ENCODE data around the gene FRG2B. TPM values are rescaled to one million over a fixed set of nuclear protein-coding genes. Genes with fewer than 3 reads are reported as not detected.
A peak's percentile ranks its signal among the peaks of the same experiment; 100 is the strongest.
"Not testable (repeated sequence)": the region's sequence is repeated elsewhere in the genome, so short reads cannot be mapped to it uniquely, and the experiment has no call there.

FRG2B gene
- total RNA-seq = under 1 TPM in 1 of 3 donors, not detected in 2; 0.30 TPM

DNA sequence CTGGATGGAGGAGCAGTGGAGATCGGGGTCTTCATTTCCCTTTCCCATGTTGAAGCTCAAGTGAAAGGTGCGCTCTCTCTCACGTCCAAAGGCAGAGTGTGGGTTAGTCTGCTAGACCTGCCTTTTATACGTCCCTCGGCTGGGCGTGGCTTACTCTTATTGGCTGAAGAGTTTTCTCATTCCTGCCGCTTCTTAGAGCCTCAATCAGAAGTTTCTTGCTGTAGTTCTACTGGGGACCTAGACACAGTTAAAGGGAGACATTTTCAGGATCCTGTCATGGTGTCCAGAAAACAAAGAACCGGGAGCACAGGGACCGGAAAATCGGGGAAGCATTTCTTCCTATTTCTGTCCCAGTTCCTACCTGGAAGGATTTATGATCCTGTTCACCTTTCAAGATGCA, at the start of gene FRG2B:
Gene FRG2B (minus strand): TSS at position 101 of the 400 bp plus-strand sequence. CDS start 53 bp downstream, at position 48.
- not testable (repeated sequence) for DNase-seq; H3K4me3 Mint-ChIP-seq; H3K27me3 Mint-ChIP-seq (ENCODE audit: low read depth); H3K36me3 Mint-ChIP-seq (ENCODE audit: insufficient read depth); H3K9me3 Mint-ChIP-seq; H3K4me1 Mint-ChIP-seq (ENCODE audit: low read depth); ATAC-seq

- not testable (repeated sequence) for H3K36me3 Mint-ChIP-seq (ENCODE audit: insufficient read depth); H3K9me3 Mint-ChIP-seq; ATAC-seq; H3K4me3 Mint-ChIP-seq; H3K4me1 Mint-ChIP-seq (ENCODE audit: low read depth); DNase-seq
- peaks cover 13% of the 10 kb centered on the region for H3K27me3 Mint-ChIP-seq (ENCODE audit: low read depth)
These were observed 40.9 kb upstream of the FRG2B start for GRCh38 chr10:133667446-133667845.

DNA sequence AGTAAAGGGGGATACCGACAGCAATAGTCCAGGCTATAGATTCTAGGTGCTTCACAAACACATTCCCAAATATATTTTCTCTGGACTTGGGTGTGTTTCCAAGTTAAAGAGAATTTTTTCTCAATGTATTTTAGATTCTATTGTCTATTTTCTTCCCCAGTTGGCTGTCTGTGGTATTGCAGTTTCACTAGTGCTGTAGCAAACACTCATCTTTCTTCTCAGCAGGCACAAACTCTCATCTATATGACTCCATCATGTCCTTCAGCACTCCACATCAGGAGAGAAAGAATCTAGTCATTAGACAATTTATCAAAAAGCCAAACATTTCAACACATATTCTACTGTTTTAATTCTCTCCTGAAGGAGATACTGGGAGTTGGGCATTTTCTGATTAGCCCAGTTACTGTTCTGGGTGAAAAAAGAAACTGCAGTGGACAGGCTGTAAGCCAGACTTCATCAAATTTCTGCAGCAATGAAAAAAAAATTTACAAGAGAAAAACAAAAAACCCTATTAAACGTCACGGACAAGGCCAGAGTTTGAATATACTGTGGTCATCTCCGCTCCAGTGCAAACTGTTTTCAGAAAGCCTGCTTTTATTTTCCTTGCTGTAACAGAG, 37.1 kb upstream of the FRG2B start:
- ATAC-seq; DNase-seq; H3K36me3 Mint-ChIP-seq (ENCODE audit: insufficient read depth); H3K9me3 Mint-ChIP-seq; H3K4me1 Mint-ChIP-seq (ENCODE audit: low read depth); H3K4me3 Mint-ChIP-seq: not testable (repeated sequence)
- H3K27me3 Mint-ChIP-seq (ENCODE audit: low read depth) = peaks cover 18% of the 10 kb centered on the region

GRCh38 chr10:133661122-133661521, 34.5 kb upstream of the FRG2B start:
- not testable (repeated sequence) for H3K9me3 Mint-ChIP-seq; H3K36me3 Mint-ChIP-seq (ENCODE audit: insufficient read depth); H3K4me3 Mint-ChIP-seq; DNase-seq; H3K4me1 Mint-ChIP-seq (ENCODE audit: low read depth); ATAC-seq
- peaks cover 18% of the 10 kb centered on the region for H3K27me3 Mint-ChIP-seq (ENCODE audit: low read depth)

GRCh38 chr10:133660516-133660915, 33.9 kb upstream of the FRG2B start:
- ATAC-seq; H3K9me3 Mint-ChIP-seq; H3K4me1 Mint-ChIP-seq (ENCODE audit: low read depth); H3K4me3 Mint-ChIP-seq; H3K36me3 Mint-ChIP-seq (ENCODE audit: insufficient read depth); DNase-seq: not testable (repeated sequence)
- H3K27me3 Mint-ChIP-seq (ENCODE audit: low read depth) = peaks cover 18% of the 10 kb centered on the region

- H3K36me3 Mint-ChIP-seq (ENCODE audit: insufficient read depth); H3K27me3 Mint-ChIP-seq (ENCODE audit: low read depth); DNase-seq; ATAC-seq; H3K4me1 Mint-ChIP-seq (ENCODE audit: low read depth); H3K4me3 Mint-ChIP-seq; H3K9me3 Mint-ChIP-seq: not testable (repeated sequence)
These were observed 30.7 kb upstream of the FRG2B start for GRCh38 chr10:133657276-133657675.

DNA sequence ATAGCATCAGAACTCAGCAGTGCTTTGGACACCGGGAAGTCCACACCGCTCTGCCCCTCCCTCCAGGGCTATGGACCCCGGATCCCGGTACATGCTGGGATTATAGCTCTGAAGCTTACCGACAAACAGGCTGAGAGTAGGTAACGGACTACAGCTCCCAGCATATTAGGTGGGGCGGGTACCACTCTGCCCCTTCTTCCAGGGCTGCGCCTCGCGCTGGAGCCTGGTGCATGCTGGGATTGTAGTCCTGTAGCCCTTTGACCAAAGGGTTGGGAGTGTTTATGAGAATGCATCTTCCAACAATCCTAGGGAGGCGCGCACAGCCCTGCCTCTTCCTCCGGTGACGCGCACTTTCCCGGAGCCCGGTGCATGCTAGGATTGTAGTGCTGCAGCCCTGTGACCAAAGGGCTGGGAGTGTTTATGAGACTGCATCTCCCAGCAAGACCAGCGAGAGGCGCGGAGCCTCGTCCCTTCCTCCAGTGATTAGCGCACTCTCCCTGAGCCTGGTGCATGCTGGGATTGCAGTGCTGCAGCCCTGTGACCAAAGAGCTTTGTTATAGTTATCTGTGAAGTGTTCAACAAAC, 22.4 kb upstream of the FRG2B start:
- not testable (repeated sequence) for H3K27me3 Mint-ChIP-seq (ENCODE audit: low read depth); H3K36me3 Mint-ChIP-seq (ENCODE audit: insufficient read depth); ATAC-seq; H3K9me3 Mint-ChIP-seq; DNase-seq; H3K4me3 Mint-ChIP-seq; H3K4me1 Mint-ChIP-seq (ENCODE audit: low read depth)

GRCh38 chr10:133647075-133647748, 20.6 kb upstream of the FRG2B start:
- H3K9me3 Mint-ChIP-seq; H3K27me3 Mint-ChIP-seq (ENCODE audit: low read depth); DNase-seq; H3K4me3 Mint-ChIP-seq; H3K4me1 Mint-ChIP-seq (ENCODE audit: low read depth); H3K36me3 Mint-ChIP-seq (ENCODE audit: insufficient read depth): not testable (repeated sequence)
- peak; percentile 56 to 57 for ATAC-seq

GRCh38 chr10:133637846-133638235, 11.2 kb upstream of the FRG2B start:
- not testable (repeated sequence) for H3K9me3 Mint-ChIP-seq; H3K4me1 Mint-ChIP-seq (ENCODE audit: low read depth); ATAC-seq; H3K27me3 Mint-ChIP-seq (ENCODE audit: low read depth); DNase-seq; H3K36me3 Mint-ChIP-seq (ENCODE audit: insufficient read depth)
- H3K4me3 Mint-ChIP-seq = peak overlapping the region; percentile 61

- H3K4me3 Mint-ChIP-seq = peak overlapping the region; percentile 38
- not testable (repeated sequence) for H3K27me3 Mint-ChIP-seq (ENCODE audit: low read depth); H3K4me1 Mint-ChIP-seq (ENCODE audit: low read depth); H3K36me3 Mint-ChIP-seq (ENCODE audit: insufficient read depth); H3K9me3 Mint-ChIP-seq; DNase-seq
- ATAC-seq = peak; percentile 61 to 84
These were observed 10.7 kb upstream of the FRG2B start for GRCh38 chr10:133637202-133637845.

DNA sequence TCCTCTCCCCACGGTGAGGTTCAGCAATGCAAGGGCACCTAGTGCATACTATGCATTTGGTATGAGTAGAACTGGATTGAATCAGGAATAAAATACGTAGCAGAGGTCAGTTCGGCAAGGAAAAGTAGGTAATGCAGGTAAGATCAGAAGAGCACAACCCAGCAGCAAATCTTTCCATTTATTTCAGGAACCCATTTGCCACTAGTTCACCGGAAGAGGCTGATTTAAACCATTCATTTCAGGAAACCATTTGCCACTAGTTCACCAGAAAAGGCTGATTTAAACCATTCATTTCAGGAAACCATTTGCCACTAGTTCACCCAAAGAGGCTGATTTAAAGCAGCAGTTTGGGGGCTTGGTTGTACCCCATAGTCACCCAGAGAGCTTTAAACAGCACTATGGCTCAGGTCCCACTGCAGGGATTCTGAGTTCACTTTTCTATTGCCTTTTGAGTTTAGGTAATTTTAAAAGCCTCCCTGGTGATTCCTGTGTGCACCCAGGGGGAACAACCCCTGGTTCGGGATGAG, 4.2 kb upstream of the FRG2B start:
- H3K4me3 Mint-ChIP-seq; H3K9me3 Mint-ChIP-seq; H3K27me3 Mint-ChIP-seq (ENCODE audit: low read depth); H3K4me1 Mint-ChIP-seq (ENCODE audit: low read depth); H3K36me3 Mint-ChIP-seq (ENCODE audit: insufficient read depth); ATAC-seq; DNase-seq: not testable (repeated sequence)

DNA sequence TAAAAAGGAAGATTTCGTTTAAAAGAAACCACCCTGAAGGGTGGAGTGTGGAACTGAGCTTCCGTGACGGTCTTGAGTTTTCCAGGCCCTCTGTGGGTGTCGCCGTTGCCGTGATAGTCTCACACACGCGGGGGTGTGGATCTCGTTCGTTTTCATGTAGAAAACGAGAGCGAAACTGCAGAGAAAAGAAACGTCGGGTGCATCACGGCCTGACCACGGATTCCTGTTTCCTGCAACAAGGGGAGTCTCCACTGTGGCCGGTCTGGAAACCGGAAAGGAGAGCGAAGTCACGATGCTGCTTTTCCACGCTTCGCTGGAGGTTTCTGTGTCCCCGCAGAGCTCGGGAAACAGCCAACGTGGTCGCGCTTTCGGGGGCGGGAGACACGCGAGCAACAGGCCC, 4.1 kb downstream of the FRG2B start:
- not testable (repeated sequence) for DNase-seq; H3K36me3 Mint-ChIP-seq (ENCODE audit: insufficient read depth); H3K9me3 Mint-ChIP-seq; H3K4me1 Mint-ChIP-seq (ENCODE audit: low read depth); ATAC-seq
- Mint-ChIP-seq H3K4me3 (peak overlapping the region; percentile 42), H3K27me3 (ENCODE audit: low read depth) (peaks cover 19% of the 10 kb centered on the region)

DNA sequence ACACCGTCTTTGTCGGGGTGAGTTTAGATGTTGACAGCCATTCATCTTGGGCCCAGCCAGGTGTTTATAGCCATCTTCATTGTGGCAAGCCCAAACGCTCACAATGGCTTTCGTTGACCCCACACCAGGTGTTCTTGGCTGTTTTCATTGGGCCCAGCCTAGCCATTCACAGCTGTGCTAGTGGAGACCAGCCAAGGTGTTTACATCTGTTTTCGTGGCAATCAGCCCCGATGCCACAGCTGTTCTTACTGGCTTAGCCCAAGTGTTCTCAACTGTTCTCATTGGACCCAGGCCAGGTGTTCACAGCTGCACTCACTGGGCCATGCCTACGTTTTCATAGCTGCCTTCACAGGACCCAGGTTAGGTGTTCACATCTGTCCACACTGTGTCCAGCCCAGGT, 7.7 kb downstream of the FRG2B start:
- Mint-ChIP-seq H3K36me3 (ENCODE audit: insufficient read depth) (no peaks in the 10 kb centered on the region), H3K4me3 (no peak overlapping the region), H3K27me3 (ENCODE audit: low read depth) (peaks cover 19% of the 10 kb centered on the region), H3K9me3 (no peaks in the 10 kb centered on the region), H3K4me1 (ENCODE audit: low read depth) (peaks cover 3% of the 10 kb centered on the region)
- ATAC-seq (no peak), DNase-seq (no peak)

- ATAC-seq (no peak), DNase-seq (no peak)
- Mint-ChIP-seq H3K4me3 (no peak overlapping the region), H3K9me3 (no peaks in the 10 kb centered on the region), H3K36me3 (ENCODE audit: insufficient read depth) (no peaks in the 10 kb centered on the region), H3K4me1 (ENCODE audit: low read depth) (no peaks in the 10 kb centered on the region), H3K27me3 (ENCODE audit: low read depth) (peaks cover 19% of the 10 kb centered on the region)
These were observed 9.4 kb downstream of the FRG2B start for GRCh38 chr10:133617196-133617595.

All from activated T-cell treated with anti-CD3 and anti-CD28 coated beads, Interleukin-2, amount 50 U/mL, for 4 hours (primary cell).